ACHN (cell line): ENCODE measurements around the gene LAG3.
A peak's percentile ranks its signal among the peaks of the same experiment; 100 is the strongest.

Experiments
- DNase-seq: peaks from one replicate; pipeline ENCODE4 v3.0.0-alpha.2; 2015
- in situ Hi-C: cut with HindIII; loops from 2 replicates; pipeline ENCODE4 v1.10.0; 2017; ENCODE audit warnings: low sequenced_read_pairs, low pct_ligation_motif_present, low pct_unique_long_range_greater_than_20kb

LAG3 gene

GRCh38 chr12:6769666-6770065 lies 2.7 kb upstream of the LAG3 start:
- in situ Hi-C loops: no loop called here
- no peak for DNase-seq

DNA sequence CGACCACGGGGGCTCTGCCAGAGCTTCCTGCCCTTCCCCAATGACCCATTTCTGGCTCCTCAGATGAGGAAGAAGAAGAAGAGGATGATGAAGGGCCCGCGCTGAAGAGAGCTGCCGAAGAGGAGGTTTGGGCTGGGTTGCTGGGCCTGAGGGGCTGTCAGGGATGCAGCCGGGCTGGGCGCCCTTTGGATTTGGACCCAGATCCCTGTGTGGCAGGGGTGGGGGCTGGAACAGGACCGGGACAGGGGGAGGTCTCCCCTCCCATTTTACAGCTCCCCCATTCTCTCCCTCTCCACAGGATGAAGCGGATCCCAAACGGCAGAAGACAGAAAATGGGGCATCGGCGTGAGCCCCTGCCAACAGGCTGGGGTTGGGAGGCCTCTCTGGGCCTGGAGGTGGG lies 2.2 kb upstream of the LAG3 start:
- no peak for DNase-seq
- in situ Hi-C loops: no loop called here

- in situ Hi-C loops: no loop called here
These were observed 1.7 kb upstream of the LAG3 start for GRCh38 chr12:6770600-6770999.

GRCh38 chr12:6771091-6771495 lies 1.2 kb upstream of the LAG3 start:
- no peak for DNase-seq
- in situ Hi-C loops: no loop called here

More at GRCh38 chr12:6770600-6770999, 1.7 kb upstream of the LAG3 start:
- DNase-seq: no peak

- DNase-seq: no peak
- in situ Hi-C loops: no loop called here
These were observed 600 bp upstream of the LAG3 start for GRCh38 chr12:6771509-6772330.

DNA sequence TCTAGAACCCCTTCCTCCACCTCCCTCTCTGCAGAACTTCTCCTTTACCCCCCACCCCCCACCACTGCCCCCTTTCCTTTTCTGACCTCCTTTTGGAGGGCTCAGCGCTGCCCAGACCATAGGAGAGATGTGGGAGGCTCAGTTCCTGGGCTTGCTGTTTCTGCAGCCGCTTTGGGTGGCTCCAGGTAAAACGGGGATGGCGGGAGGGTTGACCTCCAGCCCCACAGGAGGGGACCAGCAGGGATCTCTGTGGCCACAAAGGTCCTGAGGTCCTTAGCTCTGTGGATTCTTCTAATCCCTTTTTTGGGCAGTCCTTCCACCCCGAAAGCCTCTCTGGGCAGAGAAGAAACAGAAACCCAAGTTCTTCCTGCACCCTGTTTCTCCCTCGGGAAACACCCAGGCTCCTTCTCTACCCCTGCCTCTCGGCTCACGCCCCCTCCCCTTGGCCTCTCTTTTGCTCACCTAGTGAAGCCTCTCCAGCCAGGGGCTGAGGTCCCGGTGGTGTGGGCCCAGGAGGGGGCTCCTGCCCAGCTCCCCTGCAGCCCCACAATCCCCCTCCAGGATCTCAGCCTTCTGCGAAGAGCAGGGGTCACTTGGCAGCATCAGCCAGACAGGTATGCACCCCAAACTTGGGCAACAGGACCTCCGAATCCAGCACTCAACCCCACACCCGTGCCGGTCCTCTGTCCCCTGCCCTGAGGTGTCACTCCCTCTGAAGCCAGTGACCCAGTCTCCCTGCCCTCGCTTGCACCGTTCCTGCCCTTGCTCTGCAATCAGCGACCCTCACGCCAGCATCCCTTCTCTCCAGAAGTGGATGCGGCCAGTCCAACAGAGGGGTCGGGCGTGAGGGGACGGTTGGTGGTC lies 638 bp downstream of the LAG3 start:
- in situ Hi-C loops: no loop called here

DNA sequence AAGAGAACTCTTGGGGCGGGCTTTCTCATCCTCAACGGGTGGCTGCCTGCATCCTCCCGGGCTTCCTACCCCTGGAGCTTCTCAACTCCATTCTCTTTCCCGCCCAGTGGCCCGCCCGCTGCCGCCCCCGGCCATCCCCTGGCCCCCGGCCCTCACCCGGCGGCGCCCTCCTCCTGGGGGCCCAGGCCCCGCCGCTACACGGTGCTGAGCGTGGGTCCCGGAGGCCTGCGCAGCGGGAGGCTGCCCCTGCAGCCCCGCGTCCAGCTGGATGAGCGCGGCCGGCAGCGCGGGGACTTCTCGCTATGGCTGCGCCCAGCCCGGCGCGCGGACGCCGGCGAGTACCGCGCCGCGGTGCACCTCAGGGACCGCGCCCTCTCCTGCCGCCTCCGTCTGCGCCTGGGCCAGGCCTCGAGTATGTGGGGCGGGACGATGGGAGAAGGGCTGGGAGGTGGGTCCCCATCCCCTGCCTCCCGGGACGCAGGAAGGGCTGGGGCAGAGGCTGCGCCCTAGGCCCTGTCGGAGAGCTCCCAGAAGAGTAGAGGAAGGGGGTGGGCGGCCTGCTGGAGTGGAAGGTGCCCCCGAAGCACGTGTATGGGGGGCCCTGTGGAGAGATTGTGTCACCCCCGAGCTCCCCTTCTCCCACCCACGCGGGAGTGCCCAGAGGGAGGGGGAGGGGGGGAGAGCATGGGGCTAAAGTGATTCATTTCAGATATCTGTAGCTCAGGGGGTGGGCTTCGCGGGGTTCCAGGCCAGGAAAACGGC lies 1.5 kb downstream of the LAG3 start:
- in situ Hi-C loops: no loop called here
- no peak for DNase-seq

More for the DNA sequence above, 638 bp downstream of the LAG3 start:
- no peak for DNase-seq

DNA sequence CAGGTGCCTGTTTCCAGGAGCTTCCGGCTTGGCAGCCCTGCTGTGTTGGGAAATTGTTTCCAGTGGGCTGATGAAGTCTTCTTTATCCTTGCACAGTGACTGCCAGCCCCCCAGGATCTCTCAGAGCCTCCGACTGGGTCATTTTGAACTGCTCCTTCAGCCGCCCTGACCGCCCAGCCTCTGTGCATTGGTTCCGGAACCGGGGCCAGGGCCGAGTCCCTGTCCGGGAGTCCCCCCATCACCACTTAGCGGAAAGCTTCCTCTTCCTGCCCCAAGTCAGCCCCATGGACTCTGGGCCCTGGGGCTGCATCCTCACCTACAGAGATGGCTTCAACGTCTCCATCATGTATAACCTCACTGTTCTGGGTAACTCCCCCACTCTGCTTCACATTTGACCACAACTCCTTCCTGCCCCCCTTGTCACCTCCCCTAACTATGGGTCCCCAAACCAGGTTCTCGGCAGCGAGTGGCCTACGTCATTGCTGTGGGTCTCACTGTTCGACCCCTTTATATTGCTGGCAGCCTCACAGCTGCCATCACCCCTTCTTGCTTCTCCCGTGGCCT lies 2.3 kb downstream of the LAG3 start:
- no peak for DNase-seq

DNA sequence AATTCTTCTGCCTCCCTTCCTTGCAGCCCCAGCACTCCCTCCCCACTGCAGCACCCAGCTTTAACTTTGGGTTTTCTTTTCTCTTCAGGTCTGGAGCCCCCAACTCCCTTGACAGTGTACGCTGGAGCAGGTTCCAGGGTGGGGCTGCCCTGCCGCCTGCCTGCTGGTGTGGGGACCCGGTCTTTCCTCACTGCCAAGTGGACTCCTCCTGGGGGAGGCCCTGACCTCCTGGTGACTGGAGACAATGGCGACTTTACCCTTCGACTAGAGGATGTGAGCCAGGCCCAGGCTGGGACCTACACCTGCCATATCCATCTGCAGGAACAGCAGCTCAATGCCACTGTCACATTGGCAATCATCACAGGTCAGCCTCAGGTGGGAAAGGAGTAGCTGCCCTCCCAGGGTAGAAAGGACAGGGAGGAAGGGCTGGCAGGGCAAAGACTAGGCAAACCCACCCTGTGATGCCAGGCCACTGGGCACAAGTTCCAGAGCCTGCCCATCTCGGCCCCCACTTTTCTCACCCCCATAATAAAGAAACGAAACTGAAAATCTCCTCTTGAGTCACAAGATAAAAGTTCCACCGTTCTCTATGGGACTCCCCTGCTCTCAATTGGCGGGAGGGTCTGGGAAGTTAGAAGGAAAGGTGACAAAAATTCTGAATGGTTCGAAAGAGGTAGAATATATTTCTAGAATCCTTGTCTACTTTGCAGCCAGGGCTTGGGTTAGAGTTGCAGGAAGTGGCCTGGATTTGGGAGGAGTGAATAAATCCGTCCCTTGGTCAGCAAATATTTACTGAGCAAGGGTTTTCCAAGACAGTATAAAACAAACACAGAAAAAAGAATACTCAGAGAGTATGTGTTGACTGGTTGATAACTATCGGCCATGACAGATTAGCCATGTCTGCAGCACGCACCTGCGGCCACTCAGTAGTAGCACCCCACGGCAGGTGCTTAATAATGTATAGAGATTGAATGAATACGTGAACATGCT lies 3.2 kb downstream of the LAG3 start:
- DNase-seq: no peak
- in situ Hi-C loops: no loop called here

More for the DNA sequence above, 2.3 kb downstream of the LAG3 start:
- in situ Hi-C loops: no loop called here

DNA sequence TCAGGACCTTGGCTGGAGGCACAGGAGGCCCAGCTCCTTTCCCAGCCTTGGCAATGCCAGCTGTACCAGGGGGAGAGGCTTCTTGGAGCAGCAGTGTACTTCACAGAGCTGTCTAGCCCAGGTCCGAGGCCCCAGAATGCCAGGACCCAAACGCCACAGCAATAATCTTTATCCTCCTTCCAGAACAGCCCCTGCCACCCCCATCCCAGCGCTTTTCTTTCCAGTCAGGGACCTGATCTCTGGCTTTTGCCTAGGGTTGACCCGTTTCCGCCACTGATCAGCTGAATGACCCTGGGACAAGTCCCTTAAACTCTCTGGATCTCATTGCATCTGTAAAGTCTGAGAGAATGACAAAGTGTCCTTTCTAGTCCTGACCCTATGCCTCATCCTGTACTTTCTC lies 5.1 kb downstream of the LAG3 start:
- in situ Hi-C loops: no loop called here
- no peak for DNase-seq

GRCh38 chr12:6778217-6778573 lies 5.9 kb downstream of the LAG3 start:
- in situ Hi-C loops: no loop called here
- DNase-seq: peak; percentile 19

GRCh38 chr12:6778574-6779550 lies 6.5 kb downstream of the LAG3 start:
- peak; percentile 96 for DNase-seq
- in situ Hi-C loops: no loop called here

- in situ Hi-C loops: no loop called here
- DNase-seq: no peak
These were observed 7.5 kb downstream of the LAG3 start for GRCh38 chr12:6779708-6780432.

DNA sequence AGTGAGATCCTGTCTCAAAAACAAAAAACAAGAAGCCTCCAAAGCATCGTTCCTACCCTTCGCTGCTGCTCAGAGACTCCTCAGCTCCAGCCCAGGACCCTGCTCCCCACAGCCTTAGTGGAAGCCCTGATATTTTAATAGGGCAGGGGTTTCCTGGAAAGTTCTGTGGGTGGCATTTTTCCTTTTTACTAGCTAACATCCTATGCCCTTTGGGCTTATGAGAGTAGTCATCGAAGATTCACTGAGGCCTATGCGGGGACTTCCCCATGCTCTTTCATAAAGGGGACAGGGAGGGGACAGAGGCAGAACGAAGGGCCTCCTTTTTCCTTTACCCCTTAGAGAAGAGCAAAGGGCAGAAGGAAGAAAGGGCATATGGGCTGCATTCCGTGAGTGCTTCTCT lies 8.3 kb downstream of the LAG3 start:
- in situ Hi-C loops: no loop called here
- no peak for DNase-seq

DNA sequence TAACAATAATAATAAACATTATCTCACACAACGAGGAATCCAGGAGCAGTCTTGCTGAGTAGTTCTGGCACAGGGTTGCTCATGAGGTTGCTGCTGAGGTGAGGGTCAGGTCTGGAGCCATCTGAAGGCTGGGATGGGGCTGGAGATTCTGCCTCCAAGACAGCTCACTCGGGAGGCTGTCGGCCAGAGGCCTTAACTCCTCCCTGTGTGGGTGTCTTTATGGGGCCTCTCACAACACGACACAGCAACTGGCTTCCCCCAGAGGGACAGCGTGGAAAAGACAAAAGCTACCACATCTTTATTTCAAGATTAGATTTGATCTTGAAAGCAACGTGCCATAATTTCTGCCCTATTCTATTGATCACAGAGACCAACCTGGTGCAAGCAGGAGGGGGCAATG lies 9.8 kb downstream of the LAG3 start:
- in situ Hi-C loops: no loop called here
- DNase-seq: no peak
